ENCODE measurements around the gene NPAS2. TPM values are rescaled to one million over a fixed set of nuclear protein-coding genes. Genes with fewer than 3 reads are reported as not detected.

The NPAS2 gene
- total RNA-seq, 4 donors from 2014 or later, result 14.1 to 45.8 (median 28.1) TPM

GRCh38 chr2:100826494-100826893 is 6.6 kb downstream of the NPAS2 start:
- TF ChIP-seq POLR2A (IDR thresholded peaks at IDR 0.05; ENCODE audit: low read depth) (no peak), POLR2AphosphoS5 (IDR thresholded peaks at IDR 0.05) (no peak), EP300 (IDR thresholded peaks at IDR 0.05) (no peak), CTCF (IDR thresholded peaks at IDR 0.05) (no peak)
- Histone ChIP-seq H3K4me1 (peaks cover 23 to 30% (median 27%) of the 10 kb centered on the region in 4 donors), H3K27ac (replicated peaks in 1 of 4) (no peak overlapping the region), H3K4me3 (no peak overlapping the region), H3K36me3 (no peaks in the 10 kb centered on the region), H3K27me3 (no peaks in the 10 kb centered on the region), H3K9me3 (peaks cover 0 to 5% (median 2%) of the 10 kb centered on the region in 4 donors)
- 92% methylated on average over 2 of the region's 2 CpGs for WGBS
- intact Hi-C loops (cut with DNase I), result no loop called here
- DNase-seq (ENCODE audit: extremely low spot score), result no peak

- WGBS, result 73% methylated on average over 9 of the region's 9 CpGs
- H3K27ac ChIP-seq (replicated peaks in 1 of 4), result no peak overlapping the region
- no peak for TF ChIP-seq EP300 (IDR thresholded peaks at IDR 0.05)
- intact Hi-C loops (cut with DNase I), result loop anchor here (5.0 kb wide), 1 partner anchor 224 kb away; no protein-coding TSS in a partner anchor
- H3K4me3 ChIP-seq, result no peak overlapping the region
- DNase-seq (ENCODE audit: extremely low spot score), result no peak
- H3K4me1 ChIP-seq, result peaks cover 24 to 36% (median 28%) of the 10 kb centered on the region in 4 donors
- peaks cover 0 to 5% (median 2%) of the 10 kb centered on the region in 4 donors for H3K9me3 ChIP-seq
- H3K27me3 ChIP-seq, result no peaks in the 10 kb centered on the region
- no peaks in the 10 kb centered on the region for H3K36me3 ChIP-seq
Measured at GRCh38 chr2:100831158-100831750, 11.3 kb downstream of the NPAS2 start.

GRCh38 chr2:100831831-100832230 is 11.9 kb downstream of the NPAS2 start:
- no peak for TF ChIP-seq EP300 (IDR thresholded peaks at IDR 0.05)
- no peak for TF ChIP-seq POLR2A (IDR thresholded peaks at IDR 0.05; ENCODE audit: low read depth)
- TF ChIP-seq CTCF (IDR thresholded peaks at IDR 0.05), result no peak
- no peak for TF ChIP-seq POLR2AphosphoS5 (IDR thresholded peaks at IDR 0.05)
- Histone ChIP-seq H3K27me3 (no peaks in the 10 kb centered on the region), H3K9me3 (peaks cover 0 to 5% (median 2%) of the 10 kb centered on the region in 4 donors), H3K4me3 (no peak overlapping the region), H3K4me1 (peaks cover 24 to 36% (median 28%) of the 10 kb centered on the region in 4 donors), H3K27ac (replicated peaks in 1 of 4) (no peak overlapping the region), H3K36me3 (no peaks in the 10 kb centered on the region)
- intact Hi-C loops (cut with DNase I), result loop anchor here (5.0 kb wide), 1 partner anchor 225 kb away; no protein-coding TSS in a partner anchor
- no peak for DNase-seq (ENCODE audit: extremely low spot score)
- 89% methylated on average over 2 of the region's 4 CpGs for WGBS

- peaks cover 24 to 42% (median 28%) of the 10 kb centered on the region in 4 donors for H3K4me1 ChIP-seq
- H3K36me3 ChIP-seq, result no peaks in the 10 kb centered on the region
- intact Hi-C loops (cut with DNase I), result loop anchor here (5.0 kb wide), 1 partner anchor 226 kb away; no protein-coding TSS in a partner anchor
- peaks cover 0 to 3% (median 0%) of the 10 kb centered on the region in 4 donors for H3K9me3 ChIP-seq
- WGBS, result 52% methylated on average over 9 of the region's 9 CpGs
- H3K27me3 ChIP-seq, result no peaks in the 10 kb centered on the region
- no peak overlapping the region for H3K4me3 ChIP-seq
- TF ChIP-seq CTCF (IDR thresholded peaks at IDR 0.05) (no peak), EP300 (IDR thresholded peaks at IDR 0.05) (no peak), POLR2A (IDR thresholded peaks at IDR 0.05; ENCODE audit: low read depth) (no peak), POLR2AphosphoS5 (IDR thresholded peaks at IDR 0.05) (peak in 1 of 2 donors; percentile 9)
- DNase-seq (ENCODE audit: extremely low spot score), result no peak
- peak overlapping the region; percentile 3 to 30 (median 14) for H3K27ac ChIP-seq (replicated peaks in 1 of 4)
Measured at GRCh38 chr2:100832885-100833284, 12.9 kb downstream of the NPAS2 start.

- Histone ChIP-seq H3K27me3 (no peaks in the 10 kb centered on the region), H3K27ac (replicated peaks in 1 of 4) (peak overlapping the region in 3 of 4 donors; percentile 3 to 30 (median 25)), H3K4me1 (peaks cover 24 to 42% (median 28%) of the 10 kb centered on the region in 4 donors), H3K4me3 (no peak overlapping the region), H3K36me3 (no peaks in the 10 kb centered on the region), H3K9me3 (no peaks in the 10 kb centered on the region)
- WGBS, result 100% methylated on average over 1 of the region's 1 CpG
- no peak for DNase-seq (ENCODE audit: extremely low spot score)
- no peak for TF ChIP-seq EP300 (IDR thresholded peaks at IDR 0.05)
- no peak for TF ChIP-seq POLR2AphosphoS5 (IDR thresholded peaks at IDR 0.05)
- TF ChIP-seq CTCF (IDR thresholded peaks at IDR 0.05), result no peak
- TF ChIP-seq POLR2A (IDR thresholded peaks at IDR 0.05; ENCODE audit: low read depth), result no peak
- intact Hi-C loops (cut with DNase I), result loop anchor here (5.0 kb wide), 1 partner anchor 226 kb away; no protein-coding TSS in a partner anchor
Measured at GRCh38 chr2:100833331-100833730, 13.4 kb downstream of the NPAS2 start.

Measured in esophagus muscularis mucosa (tissue), 4 donors.